Fibroblast of lung (primary cell): ENCODE data around the gene SPACA9.

Experiments used
- CTCF ChIP-seq, 2 donors: IDR thresholded peaks in 1 of 2; conservative IDR thresholded peaks in 1 of 2; 1 replicate in 1 of 2; 2 replicates in 1 of 2; pipeline ENCODE4 v1.5.1; 2011 to 2012; ENCODE audit warnings: low read length in 2 of 2, control low read depth in 1 of 2, inconsistent platforms in 1 of 2, low read depth in 1 of 2, mild to moderate bottlenecking in 1 of 2
- EZH2 ChIP-seq: IDR thresholded peaks from 2 replicates; pipeline ENCODE4 v1.5.1; 2012; ENCODE audit warnings: low read length, control low read depth, mild to moderate bottlenecking; ENCODE audit errors: missing control alignments

- no peak for TF ChIP-seq CTCF (conservative IDR thresholded peaks at IDR 0.05 in 1 of 2, IDR thresholded peaks at IDR 0.05 in 1 of 2; ENCODE audit: low read depth in 1 of 2, low read length in 2 of 2)
- TF ChIP-seq EZH2: no peak
Observed at GRCh38 chr9:132840980-132841379, 37.7 kb upstream of the SPACA9 start.
